HG02623 (cell line): ENCODE data around the gene RABL6.
"Not testable (repeated sequence)": the region's sequence is repeated elsewhere in the genome, so short reads cannot be mapped to it uniquely, and the experiment has no call there.

Source experiments
- ATAC-seq: cut with Tn5 transposase; IDR thresholded peaks from one replicate; pipeline ENCODE4 v1.9.1; 2021; ENCODE audit warnings: moderate library complexity; ENCODE audit not compliant: unreplicated experiment

Gene RABL6, protein sequence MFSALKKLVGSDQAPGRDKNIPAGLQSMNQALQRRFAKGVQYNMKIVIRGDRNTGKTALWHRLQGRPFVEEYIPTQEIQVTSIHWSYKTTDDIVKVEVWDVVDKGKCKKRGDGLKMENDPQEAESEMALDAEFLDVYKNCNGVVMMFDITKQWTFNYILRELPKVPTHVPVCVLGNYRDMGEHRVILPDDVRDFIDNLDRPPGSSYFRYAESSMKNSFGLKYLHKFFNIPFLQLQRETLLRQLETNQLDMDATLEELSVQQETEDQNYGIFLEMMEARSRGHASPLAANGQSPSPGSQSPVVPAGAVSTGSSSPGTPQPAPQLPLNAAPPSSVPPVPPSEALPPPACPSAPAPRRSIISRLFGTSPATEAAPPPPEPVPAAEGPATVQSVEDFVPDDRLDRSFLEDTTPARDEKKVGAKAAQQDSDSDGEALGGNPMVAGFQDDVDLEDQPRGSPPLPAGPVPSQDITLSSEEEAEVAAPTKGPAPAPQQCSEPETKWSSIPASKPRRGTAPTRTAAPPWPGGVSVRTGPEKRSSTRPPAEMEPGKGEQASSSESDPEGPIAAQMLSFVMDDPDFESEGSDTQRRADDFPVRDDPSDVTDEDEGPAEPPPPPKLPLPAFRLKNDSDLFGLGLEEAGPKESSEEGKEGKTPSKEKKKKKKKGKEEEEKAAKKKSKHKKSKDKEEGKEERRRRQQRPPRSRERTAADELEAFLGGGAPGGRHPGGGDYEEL

DNA sequence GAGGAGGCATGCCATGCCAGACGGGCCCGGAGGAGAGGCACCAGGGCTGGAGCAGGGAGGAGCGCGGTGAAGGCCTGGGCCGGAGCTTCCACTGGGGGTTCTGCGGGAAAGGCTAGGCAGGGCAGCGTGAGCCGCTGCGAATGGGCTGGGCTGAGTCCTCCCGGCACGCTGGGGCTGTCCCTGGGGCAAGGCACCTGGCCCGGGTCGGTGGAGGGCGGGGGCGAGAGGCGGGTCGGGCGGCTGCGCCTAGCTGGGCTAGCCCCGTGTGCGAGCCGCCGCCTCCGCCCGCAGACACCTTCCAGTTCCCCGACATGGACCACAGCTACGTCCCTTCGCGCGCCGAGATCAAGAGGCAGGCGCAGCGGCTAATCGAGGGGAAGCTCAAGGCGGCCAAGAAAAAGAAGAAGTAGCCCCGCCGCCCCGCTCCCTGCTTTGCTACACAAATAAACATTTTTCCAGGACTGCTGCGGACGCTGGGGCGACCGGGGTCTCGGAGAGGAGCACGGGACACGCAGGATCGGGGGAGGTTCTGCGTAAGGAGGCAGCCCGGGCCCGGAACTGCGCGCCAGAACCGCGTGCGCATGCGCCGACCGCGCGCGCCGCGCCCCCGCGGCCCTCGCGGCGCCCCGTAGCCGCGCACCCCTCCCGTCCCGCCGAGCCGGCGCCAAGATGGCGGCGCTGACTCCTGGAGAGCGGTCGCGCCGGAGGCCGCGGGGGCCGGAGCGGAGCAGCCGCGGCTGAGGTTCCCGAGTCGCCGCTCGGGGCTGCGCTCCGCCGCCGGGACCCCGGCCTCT, at the start of gene RABL6:
RABL6 (plus strand) TSS at position 668 of the 794 bp plus-strand sequence. CDS start 249 bp downstream, outside the sequence.
- peak; percentile 70 for ATAC-seq

- no peak for ATAC-seq
Observed at GRCh38 chr9:136759001-136759400, 48.7 kb upstream of the RABL6 start.

- ATAC-seq = no peak
Observed at GRCh38 chr9:136759436-136760325, 48.1 kb upstream of the RABL6 start.

DNA sequence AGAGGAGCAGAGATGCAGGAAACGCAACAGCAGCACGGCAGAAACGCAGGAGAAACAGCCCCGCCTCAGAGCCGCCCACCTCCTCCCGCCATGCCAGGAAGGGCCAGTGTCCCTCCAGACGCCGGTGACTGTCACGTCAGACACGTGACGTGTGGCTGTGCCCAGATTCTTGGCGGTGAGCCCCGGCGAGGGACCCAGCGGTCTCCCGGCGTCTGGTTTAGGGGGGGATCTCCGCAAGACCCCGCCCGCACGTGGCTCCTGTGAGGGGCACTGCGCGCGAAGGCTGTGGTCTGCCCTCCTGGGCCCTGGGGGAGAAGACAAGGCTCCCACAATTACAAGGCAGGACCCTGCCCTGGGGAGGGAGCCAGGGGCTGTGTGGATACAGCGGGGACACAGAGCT, 47.3 kb upstream of the RABL6 start:
- no peak for ATAC-seq

DNA sequence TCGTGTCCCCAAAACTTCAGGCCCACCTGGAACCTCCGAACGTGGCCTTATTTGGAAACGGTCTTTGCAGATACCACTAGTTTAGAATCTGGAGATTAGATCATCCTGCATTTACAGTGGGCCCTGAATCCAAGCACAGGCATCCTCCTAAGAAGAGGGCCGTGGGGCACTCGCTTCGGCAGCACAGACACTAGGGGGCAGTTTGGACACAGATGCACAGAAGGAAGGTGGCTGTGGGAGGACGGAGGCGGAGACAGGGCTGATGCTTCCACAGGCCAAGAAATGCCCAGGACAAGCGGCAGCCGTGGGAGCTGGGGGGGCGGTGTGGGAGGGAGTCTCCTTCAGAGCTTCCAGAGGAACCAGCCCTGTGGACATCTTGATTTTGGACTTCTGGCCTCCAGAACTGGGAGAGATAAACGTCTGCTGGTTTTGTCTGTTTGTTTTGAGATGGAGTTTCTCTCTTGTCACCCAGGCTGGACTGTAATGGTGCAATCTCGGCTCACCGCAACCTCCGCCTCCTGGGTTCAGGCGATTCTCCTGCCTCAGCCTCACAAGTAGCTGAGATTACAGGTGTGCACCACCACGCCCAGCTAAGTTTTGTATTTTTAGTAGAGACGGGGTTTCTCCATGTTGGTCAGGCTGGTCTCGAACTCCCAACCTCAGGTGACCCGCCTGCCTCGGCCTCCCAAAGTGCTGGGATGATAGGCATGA, 46.8 kb upstream of the RABL6 start:
- not testable (repeated sequence) for ATAC-seq

DNA sequence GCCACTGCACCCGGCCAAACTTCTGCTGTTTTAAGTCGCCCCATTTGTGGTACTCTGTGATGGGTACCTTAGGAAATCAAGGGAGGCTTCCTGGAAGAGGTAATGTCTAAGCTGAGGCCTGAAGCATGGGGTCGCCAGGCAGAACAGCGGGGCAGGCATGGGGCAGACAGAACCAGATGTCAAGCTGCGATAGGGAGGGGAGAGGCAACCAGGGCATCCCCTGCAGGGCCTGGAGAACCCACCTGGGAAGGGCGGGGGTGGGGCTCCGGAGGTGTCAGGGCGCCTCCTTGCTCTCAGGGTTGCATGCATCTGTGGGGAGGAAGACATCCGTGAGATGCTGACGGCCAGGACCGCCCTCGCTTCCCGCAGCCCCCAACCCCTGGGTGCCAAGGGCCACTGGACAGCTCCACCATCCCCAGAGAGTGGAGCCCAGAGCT, 46.2 kb upstream of the RABL6 start:
- no peak for ATAC-seq

DNA sequence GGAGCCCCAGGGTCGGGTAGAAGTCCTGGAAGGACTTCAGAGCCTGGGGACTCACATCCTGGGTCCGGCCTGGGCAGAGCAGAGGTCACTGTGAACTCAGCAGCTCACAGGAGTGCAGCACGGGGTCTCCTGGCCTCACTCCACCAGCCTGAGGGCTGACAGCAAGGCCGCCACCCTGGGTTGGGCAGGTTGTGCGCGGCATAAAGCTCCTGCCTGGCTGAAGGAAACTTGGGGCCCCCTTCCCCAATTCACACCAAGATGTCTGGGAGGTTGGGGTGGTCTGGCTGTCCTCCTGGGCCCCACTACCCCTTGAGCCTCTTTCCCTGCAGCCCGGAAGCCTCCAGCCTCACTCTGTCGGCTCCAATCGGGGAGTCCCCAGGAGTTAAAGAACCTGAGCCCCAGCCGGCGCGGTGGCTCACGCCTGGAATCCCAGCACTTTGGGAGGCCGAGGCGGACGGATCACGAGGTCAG, 45.5 kb upstream of the RABL6 start:
- no peak for ATAC-seq

GRCh38 chr9:136762915-136763648, 44.7 kb upstream of the RABL6 start:
- no peak for ATAC-seq

GRCh38 chr9:136763649-136764035, 44.1 kb upstream of the RABL6 start:
- no peak for ATAC-seq

DNA sequence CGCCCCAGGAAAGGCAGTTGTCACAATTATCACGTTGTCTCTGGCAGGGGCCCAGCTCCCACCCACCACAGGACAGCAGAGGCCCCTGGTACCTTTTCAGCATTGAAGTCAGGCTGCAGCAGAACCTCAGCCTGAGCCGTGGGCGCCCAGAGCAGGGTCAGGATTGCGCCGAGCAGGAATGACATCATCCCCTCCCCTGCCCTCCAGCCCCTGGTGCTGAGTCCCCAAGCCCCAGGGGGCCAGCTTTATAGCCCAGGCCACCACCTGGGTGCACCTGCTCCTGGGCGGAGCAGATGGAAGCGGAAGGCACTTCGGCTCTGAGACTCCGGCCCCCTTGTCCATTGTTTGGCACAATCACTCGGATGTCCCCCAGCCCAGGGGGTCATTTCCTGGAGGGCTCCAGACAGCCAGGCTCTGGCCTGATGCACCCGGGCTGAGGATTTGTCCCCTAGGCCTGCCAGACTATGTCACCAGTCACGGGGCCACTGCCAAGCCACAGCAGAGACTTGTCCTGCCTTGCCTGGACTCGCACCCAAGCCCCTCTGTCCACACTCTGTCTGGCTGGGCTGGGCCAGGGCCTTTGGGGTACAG, 43.4 kb upstream of the RABL6 start, which contains the start of gene LCN15:
LCN15 (minus strand) TSS at position 218 of the 591 bp plus-strand sequence; CDS start at position 188, 30 bp downstream.
- ATAC-seq = no peak

DNA sequence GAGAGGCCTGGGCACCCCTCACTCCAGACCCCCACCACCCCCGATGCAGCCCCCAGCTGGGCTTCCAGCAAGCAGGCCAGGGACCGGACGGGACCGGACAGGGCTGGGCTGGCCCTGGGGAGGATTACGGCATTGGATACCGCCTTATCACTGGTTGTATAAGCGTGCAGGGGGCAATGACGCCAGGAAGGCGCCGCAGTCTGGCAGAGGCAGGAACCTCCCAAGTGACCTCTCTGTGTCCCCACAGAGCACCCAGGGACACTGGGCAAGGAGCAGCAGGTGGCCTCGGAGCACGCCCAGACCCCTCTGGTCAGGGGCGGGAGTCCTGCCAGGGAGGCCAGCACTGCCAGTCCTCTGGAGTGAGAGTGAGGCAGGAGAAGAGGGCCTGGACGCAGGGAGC, 42.7 kb upstream of the RABL6 start:
- no peak for ATAC-seq

- not testable (repeated sequence) for ATAC-seq
Observed at GRCh38 chr9:136765745-136766409, 41.9 kb upstream of the RABL6 start.

DNA sequence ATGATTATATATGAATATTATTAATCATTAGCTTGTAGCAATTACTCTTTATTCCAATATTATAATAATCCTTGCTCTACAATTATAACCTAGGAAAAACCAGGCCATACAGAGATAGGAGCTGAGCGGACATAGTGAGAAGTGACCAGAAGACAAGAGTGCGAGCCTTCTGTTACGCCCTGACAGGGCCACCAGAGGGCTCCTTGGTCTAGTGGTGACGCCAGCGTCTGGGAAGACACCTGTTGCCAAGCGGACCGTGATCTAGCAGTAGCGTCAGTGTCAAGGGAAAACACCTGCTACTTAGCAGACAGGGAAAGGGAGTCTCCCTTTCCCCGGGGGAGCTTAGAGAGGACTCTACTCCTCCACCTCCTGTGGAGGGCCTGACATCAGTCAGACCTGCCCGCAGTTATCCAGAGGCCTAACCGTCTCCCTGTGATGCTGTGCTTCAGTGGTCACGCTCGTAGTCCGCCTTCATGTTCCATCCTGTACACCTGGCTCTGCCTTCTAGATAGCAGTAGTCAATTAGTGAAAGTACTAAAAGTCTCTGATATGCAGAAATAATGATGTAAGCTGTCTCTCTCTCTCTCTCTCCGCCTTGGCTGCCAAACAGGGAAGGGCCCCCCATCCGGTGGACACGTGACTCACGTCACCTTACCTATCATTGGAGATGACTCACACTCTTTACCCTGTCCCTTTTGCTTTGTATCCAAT, 41.2 kb upstream of the RABL6 start:
- not testable (repeated sequence) for ATAC-seq

DNA sequence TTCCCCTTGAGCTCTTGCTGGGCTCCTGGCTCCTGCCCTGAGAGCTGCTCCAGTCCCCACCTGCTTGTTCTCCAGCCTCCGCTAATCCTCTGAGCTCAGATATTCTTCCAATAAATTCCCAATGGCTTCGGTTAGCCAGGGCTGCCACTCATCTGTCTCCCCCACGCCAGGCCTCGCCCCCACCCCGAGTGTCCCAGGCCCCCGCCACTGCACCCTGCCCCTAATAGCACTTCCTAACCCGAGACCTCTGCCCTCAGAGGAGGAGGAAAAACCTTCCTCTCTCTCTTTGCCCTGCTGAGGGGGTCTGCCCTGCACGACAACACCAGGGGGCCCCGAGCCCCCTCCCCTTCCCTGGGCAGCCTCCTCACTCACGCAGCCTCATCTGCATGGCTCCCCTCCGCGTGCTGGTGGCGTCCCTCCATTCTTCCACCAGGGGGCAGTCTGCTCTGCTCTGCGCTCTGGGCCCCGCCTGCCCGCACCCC, 38.0 kb upstream of the RABL6 start:
- ATAC-seq = no peak

DNA sequence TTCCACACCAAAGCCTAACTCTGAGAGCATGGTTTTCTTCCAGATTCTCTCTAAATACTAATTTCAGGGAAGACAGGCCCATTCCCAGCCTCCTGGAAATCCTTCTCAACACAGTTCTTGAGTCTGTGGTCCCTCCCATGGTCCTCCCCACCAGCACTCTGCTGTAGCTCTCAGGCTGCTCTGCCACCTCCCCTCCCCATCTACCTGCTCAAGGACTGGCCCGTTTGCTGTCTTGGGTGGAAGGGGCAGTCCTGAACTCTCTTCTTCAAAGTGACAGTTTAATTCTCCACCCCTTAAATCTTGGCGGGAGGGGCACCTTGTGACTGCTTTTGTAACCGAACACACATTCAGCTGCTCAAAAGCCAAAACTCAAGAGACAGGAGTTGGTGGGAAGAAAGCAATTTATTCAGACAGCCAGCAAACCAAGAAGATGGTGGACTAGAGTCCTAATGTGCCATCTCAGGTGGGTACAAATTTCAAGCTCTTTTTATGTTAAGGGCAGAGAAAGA, 35.8 kb upstream of the RABL6 start:
- ATAC-seq = no peak

DNA sequence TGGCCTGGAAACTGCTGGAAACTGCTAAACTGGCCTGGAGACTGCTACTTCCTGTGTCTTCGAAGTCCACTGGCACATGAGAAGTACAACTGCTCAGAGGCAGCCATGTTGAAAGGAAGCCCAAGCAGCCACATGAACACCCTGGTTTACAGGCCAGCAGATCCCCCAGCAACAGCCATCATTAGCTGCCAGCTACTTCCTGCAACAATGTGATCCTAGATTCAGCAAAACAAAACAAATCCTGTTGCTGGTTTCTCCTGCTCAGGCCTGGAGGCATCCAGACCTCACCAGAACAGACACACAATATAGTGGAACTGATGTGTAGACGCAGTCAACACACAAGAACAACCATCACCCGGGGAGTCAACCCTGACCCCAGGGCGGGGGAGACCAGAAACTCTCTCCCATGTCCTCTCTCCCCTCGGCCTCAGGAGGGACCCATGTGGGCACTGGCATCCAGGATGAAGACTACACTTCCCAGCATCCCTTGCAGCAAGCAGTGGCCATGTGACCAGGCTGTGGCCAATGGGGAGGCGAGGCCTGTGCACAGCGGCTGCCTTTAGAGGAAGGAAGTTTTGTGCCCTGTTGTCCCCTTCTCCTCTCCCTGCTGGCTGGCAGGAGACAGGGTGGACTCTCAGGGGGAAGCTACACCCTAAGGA, 34.2 kb upstream of the RABL6 start:
- no peak for ATAC-seq
